Forelimb muscle (tissue), 1 donor: ENCODE measurements around the gene TUT4. TPM values are rescaled to one million over a fixed set of nuclear protein-coding genes. Genes with fewer than 3 reads are reported as not detected.

Experiments
- DNase-seq: peaks from one replicate; pipeline ENCODE4 v3.0.0-alpha.2; 2013; ENCODE audit warnings: low read depth
- polyA plus RNA-seq: library from polyadenylated mRNA; unstranded; fragments of 120-200 nt; gene quantifications from one replicate; pipeline ENCODE4 v1.2.1, GENCODE V29; 2013; ENCODE audit not compliant: insufficient read length

TUT4 gene
- polyA plus RNA-seq, 1 donor: 88.4 TPM

DNA sequence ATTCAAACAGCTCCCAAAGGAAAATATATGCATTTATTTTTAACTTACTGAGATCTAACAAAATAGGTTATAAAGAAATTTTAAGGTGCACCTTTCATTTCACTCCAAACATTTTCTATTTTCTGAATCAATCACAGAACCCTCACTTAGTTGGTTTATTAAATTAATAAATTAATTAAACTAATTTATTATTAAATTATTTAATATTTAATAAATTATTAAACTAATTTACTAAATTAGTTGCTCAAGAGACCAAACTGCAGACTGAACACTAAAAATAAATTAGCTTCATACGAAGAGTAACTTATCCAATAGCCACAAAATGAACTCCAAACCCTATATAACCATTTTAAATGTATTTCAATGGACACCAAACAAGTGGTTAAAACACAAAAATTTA lies 80.5 kb downstream of the TUT4 start:
- DNase-seq: no peak

DNA sequence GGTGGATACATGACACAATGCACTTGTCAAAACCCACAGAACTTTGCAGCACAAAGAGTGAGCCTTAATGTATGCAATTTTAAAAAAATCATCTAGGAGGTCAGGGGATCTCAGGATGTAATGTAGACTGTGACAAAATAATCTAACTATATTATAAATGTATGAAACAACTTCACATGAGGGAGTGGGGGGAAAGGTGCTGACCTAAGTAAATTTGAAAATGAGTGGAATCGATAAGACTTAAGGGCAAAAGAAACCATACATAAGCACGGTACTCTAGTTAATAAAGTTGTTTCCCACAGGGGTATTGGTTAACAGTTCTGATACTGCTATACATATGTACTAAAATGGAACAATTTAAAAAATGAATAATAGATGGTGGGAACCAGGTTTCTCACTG lies 83.8 kb downstream of the TUT4 start:
- no peak for DNase-seq

GRCh38 chr1:52463891-52464290 lies 89.0 kb downstream of the TUT4 start:
- no peak for DNase-seq

DNA sequence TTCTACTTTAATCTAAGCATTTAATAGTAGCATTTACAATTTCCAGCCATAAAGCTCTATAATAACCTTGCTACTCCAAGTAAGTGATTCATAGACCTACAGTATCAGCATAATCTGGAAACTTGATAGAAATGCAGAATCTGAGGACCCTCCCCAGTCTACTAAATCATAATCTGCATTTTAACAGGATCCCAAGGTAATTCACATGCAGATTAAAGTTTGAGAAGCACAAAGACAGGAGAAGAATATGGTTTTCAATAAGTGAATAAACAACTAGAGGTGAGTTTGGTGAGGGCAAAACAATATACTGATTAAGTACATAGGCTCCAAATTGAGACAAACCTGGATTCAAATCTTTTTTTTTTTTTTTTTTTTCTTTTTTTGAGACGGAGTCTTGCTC lies 91.1 kb downstream of the TUT4 start:
- no peak for DNase-seq

GRCh38 chr1:52460694-52461093 lies 92.2 kb downstream of the TUT4 start:
- DNase-seq: no peak

DNA sequence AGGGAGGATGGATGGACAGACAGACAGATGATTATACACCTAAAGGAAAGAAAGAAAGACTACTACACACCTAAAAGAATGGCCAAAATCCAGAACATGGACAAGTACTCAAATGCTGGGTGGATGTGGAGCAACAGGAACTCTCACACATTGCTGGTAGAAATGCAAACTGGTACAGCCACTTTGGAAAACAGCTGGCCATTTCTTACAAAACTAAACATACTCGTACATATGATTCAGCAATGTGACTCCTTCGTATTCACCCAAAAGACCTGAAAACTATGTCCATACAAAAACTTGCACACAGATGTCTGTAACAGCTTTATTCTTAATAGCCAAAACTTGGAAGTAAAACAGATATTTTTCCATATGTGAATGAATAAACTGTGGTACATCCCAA lies 97.2 kb downstream of the TUT4 start:
- DNase-seq: no peak

DNA sequence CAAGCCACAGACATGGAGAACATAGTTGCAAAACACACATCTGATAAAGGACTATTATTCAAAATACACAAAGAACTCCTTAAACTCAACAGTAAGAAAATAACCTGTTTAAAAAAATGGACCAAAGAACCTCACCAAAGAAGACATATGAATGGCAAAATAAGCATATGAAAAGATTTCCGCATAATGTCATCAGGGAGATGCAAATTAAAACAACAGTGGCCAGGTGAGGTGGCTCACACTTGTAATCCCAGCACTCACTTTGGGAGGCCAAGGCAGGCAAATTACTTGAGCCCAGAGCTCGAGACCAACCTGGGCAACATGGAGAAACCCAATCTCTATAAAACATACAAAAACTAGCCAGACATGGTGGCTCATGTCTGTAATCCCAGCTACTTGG lies 98.1 kb downstream of the TUT4 start:
- DNase-seq: no peak

- DNase-seq: no peak
These were observed 98.8 kb downstream of the TUT4 start for GRCh38 chr1:52454127-52454526.

DNA sequence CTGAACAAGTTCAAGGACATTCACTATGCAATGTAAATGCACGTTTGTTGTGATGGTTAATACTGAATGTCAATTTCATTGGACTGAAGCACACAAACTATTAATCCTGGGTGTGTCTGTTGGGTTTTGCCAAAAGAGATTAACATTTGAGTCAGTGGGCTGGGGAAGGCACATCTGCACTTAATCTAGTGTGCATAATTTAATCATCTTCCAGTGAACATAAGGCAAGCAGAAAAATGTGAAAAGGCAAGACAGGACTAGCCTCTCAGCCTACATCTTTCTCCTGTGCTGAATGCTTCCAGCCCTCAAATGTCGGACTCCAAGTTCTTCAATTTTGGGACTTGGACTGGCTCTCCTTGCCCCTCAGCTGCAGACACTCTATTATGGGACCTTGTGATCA lies 108.4 kb downstream of the TUT4 start:
- no peak for DNase-seq

GRCh38 chr1:52439976-52440375 lies 112.9 kb downstream of the TUT4 start:
- DNase-seq: no peak

DNA sequence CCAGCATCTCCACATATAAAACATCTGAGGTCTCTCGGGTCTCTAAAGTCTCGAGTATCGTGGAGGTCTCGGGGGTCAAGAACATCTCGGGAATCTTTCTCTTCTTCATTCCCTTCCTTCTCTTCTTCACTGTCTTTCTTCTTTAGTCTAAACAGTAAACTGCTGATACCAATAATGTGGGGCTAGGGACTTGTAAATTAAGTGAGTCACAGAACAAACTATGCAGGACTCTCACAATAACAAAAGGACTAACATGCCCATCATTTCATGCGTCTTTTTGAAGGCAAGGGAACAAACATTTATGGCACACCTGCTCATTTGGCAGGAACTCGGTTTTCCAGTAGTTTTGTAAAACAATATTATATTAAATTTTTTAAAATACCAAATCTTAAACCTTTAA lies 116.1 kb downstream of the TUT4 start:
- DNase-seq: no peak

DNA sequence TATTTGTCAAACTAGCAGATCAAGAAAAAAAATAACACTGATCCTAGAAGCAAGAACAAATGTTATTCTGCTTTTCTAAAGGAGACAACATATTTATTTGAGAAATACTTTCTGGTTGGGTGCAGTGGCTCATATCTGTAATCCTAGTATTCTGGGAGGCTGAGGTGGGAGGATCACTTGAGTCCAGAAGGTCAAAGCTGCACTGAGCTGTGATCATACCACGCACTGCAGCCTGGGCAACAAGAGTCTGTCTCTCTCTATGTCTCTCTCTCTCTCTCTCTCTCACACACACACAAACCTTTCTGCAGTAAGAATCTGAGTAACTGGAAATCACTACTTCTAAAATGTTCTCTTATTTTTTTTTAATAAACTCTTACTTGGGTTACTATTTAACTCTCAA lies 117.2 kb downstream of the TUT4 start:
- no peak for DNase-seq

- no peak for DNase-seq
These were observed 117.7 kb downstream of the TUT4 start for GRCh38 chr1:52435211-52435610.

DNA sequence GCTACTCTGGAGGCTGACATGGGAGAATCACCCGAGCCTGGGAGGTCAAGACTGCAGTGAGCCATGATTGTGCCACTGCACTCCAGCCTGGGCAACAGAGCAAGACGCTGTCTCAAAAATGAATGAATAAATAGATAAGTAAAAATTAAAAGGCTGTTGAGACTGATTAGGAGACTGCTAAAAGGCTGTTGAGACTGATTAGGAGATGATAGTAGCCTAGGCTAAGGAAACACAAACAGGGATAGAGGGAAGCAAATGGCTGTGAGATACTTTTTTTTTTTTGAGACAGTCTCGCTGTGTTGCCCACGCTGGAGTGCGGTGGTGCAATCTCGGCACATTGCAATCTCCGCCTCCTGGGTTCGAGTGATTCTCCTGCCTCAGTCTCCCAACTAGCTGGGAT lies 120.1 kb downstream of the TUT4 start:
- no peak for DNase-seq

- DNase-seq: no peak
These were observed 125.7 kb downstream of the TUT4 start for GRCh38 chr1:52427152-52427551.

GRCh38 chr1:52426371-52426770 lies 126.5 kb downstream of the TUT4 start:
- no peak for DNase-seq

DNA sequence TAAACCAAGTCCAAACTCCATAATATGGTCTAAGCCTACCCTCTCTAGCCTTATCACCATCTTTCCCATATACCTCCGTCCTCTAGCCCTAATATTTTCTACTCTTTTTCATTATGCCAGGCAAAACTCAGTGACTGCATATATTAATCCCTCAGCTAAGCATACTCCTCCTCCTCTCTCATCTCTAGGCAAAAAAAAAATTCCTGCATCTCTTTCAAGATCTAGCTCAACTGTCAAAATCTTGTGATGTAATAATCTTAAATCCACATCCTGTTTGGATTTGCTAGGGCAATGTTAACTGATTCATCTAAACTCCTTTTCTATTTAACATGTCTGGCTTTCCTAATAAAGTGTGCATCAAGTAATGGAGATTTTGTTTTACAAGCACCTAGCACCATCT lies 128.1 kb downstream of the TUT4 start:
- no peak for DNase-seq

GRCh38 chr1:52424231-52424636 lies 128.7 kb downstream of the TUT4 start:
- no peak for DNase-seq

- no peak for DNase-seq
These were observed 129.1 kb downstream of the TUT4 start for GRCh38 chr1:52423771-52424170.

DNA sequence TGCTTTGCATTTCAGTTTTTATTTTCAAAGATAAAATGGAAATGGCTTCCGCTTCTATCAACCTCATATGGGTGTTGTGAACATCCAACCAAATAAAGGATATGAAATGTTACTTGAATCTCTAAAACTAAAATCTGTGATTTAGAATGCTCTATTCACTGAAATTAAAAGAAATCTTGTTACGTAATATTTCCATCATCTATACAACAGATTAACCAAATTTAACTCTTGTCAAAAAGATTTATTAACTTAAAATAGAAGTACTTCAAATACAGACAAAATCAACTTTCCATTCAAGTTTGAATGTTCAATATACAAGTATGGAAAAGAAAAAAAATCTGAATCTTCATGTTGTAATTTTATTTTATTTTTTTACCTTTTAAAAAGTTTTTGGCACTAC lies 129.8 kb downstream of the TUT4 start:
- no peak for DNase-seq

DNA sequence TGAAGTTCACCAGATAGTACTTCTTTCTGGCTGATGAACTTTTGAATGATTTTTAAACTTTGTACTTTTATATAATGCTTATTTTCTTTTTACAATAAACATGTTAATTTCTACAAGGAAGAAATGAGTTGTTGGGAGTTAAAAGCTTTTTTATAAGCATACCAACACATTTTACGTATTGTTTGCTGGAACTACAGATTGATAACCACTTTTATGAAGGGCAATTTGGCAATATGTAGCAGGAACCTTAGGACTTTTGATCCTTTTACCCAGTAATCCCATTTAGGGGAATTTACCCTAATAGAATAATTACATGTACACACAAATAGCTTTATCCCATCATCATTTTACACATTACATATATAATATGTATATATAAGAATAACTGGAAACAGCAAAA lies 132.2 kb downstream of the TUT4 start:
- DNase-seq: no peak

GRCh38 chr1:52416811-52417210 lies 136.1 kb downstream of the TUT4 start:
- DNase-seq: no peak

GRCh38 chr1:52414942-52415341 lies 137.9 kb downstream of the TUT4 start:
- DNase-seq: no peak

DNA sequence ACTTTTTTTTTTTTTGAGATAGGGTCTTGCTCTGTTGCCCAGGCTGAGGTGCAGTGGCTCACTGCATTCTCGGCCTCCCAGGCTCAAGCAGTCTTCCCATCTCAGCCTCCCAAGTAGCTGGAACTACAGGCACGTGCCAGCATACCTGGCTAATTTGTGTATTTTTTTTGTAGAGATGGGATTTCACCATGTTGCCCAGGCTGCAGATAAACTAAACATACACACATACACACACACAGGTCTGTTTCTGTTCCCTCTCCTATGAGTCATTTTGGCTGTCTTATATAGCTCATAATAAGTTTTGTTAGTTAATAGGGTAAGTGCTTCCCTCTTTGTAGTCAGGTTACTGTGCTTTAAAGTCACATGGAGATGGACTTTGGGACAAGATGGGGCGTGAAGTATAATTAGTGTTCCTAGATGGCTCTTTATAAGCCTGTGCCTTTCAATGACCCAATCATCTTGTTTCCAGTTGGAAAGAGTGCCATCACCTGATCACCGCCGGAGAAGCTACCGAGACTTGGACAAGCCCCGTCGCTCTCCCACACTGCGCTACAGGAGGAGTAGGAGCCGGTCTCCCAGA lies 139.4 kb downstream of the TUT4 start:
- DNase-seq: no peak

DNA sequence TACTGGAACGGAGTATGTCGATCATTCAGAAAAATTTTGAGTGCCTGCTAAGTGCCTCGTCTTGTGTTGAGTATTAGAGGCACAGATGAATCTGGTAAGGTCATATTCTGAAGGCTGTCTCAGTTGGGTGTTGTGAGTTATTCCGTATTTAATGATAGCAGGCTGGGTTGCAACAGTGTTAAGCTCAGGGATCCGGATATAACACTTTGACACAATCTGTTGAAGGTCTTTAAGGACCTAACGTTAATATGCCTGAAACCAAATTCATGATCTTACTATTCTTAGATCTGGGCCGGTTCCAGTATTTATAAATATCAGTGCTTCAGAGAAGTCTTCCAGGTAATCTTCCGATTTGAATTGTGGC lies 147.9 kb downstream of the TUT4 start:
- no peak for DNase-seq
